Measurements from ENCODE around the gene GRAP2.

Gene GRAP2

DNA sequence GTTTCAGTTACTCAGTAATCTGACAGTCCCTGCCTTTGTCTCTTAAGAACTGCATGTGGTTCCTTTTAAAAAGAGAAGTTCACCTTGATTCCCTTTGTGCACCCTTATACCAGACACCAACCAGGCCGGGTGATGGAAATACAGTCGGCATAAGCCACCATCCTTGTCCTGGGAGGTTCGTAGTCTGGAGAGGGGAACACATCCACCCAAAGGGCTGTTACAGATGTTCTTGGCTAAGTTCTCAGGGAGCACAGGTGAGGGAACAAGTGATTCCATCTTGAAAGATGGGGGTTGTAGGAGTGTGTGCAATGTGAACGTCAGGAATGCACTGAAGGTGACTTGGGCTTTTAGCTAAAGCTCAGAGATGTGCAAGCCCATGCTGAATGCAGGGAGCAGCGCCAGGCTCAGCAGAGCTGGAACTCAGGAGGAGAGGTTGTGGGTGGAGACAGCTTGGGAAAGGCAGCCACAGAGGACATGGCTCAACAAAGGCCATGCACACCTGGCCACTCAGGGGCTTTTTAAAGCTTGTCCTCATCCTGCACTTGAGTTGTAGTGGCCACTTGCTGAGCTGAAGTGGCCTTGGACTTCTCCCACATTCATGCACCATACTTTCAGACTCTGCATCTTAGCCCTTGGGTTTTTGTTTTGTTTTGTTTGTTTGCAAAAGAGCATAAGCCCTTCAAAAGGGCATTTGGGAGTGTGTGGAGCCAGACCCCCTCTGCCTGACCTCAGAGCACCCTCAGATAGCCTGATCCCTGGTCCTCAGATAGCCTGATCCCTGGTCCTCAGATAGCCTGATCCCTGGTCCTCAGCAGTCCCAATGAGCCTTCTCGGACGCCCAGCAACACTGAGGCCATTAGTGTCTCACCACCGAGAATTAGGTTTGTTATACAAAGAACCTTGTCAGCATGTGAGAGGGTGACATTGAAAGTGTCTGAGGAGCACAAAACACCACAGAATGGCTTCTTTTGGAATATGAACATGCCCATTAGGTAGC lies 46.6 kb downstream of the GRAP2 start:
- no peak for TF ChIP-seq EP300 (IDR thresholded peaks at IDR 0.05; ENCODE audit: borderline replicate concordance)
- TF ChIP-seq ZBTB7A (IDR thresholded peaks at IDR 0.05; ENCODE audit: low read depth), result no peak

DNA sequence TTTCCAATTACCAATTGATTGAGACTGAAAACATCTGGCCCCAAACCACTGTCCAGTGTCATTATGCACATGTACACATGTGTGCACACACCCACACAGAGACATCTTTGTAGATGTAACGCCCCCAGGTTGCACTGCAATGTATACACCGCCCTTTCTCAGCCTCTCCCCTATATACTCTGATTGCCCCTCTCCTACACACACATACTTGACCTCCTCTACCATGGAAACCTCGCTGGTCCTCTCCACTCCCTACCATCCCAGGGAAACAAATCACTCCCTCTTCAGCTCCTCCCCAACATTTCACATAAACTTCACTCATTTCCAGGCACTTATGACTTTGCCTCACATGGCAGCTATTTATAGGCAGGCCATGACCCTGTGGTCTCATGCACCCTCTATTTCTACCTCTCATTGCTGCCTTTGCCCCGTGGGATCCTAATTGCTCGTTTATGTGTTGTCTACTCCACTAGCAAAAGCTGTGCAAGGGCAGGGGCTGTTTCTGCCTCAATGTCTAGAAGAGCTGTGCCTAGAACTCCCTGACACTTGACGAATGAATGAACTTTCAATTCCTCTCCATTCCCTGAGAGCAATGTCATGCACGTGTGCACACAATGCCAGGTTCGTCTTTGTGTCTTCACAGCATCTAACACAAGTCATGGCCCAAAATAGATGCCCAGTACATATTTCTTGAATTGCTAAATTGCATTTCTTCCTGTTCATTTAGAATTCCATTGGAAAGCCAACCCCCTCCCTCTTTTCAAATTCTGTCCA lies 49.3 kb downstream of the GRAP2 start:
- no peak for TF ChIP-seq FOXM1 (IDR thresholded peaks at IDR 0.05; ENCODE audit: borderline replicate concordance, low read depth)

DNA sequence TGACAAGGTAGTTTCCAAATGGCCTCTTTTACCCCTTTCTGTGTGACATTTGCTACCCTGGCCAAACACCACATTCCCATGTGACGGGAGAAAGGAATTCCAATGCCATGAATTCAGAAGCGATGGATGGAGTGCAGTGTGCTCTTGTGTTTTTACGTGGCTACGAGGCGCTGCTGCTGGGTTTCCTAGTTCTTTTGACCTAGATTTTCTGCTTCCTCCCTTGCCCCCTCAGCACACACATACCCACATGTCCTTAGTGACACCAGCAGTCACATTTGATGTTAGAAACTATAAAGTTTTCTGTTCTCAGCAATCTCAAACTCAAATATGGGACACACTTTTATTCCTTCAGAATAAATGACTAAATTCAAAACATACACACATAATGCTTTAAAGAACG lies 51.5 kb downstream of the GRAP2 start:
- no peak for TF ChIP-seq YY1 (IDR thresholded peaks at IDR 0.05; ENCODE audit: low read depth)
- no peak for TF ChIP-seq FOXM1 (IDR thresholded peaks at IDR 0.05; ENCODE audit: borderline replicate concordance, low read depth)
- TF ChIP-seq, protein P1, sequence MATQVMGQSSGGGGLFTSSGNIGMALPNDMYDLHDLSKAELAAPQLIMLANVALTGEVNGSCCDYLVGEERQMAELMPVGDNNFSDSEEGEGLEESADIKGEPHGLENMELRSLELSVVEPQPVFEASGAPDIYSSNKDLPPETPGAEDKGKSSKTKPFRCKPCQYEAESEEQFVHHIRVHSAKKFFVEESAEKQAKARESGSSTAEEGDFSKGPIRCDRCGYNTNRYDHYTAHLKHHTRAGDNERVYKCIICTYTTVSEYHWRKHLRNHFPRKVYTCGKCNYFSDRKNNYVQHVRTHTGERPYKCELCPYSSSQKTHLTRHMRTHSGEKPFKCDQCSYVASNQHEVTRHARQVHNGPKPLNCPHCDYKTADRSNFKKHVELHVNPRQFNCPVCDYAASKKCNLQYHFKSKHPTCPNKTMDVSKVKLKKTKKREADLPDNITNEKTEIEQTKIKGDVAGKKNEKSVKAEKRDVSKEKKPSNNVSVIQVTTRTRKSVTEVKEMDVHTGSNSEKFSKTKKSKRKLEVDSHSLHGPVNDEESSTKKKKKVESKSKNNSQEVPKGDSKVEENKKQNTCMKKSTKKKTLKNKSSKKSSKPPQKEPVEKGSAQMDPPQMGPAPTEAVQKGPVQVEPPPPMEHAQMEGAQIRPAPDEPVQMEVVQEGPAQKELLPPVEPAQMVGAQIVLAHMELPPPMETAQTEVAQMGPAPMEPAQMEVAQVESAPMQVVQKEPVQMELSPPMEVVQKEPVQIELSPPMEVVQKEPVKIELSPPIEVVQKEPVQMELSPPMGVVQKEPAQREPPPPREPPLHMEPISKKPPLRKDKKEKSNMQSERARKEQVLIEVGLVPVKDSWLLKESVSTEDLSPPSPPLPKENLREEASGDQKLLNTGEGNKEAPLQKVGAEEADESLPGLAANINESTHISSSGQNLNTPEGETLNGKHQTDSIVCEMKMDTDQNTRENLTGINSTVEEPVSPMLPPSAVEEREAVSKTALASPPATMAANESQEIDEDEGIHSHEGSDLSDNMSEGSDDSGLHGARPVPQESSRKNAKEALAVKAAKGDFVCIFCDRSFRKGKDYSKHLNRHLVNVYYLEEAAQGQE (IDR thresholded peaks at IDR 0.05; ENCODE audit: low read depth), result no peak
- TF ChIP-seq, protein P2, sequence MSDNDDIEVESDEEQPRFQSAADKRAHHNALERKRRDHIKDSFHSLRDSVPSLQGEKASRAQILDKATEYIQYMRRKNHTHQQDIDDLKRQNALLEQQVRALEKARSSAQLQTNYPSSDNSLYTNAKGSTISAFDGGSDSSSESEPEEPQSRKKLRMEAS (IDR thresholded peaks at IDR 0.05), result no peak
- no peak for TF ChIP-seq RAD21 (IDR thresholded peaks at IDR 0.05; ENCODE audit: low read depth)
- TF ChIP-seq TAF1 (IDR thresholded peaks at IDR 0.05; ENCODE audit: low read depth), result no peak
- TF ChIP-seq EP300 (IDR thresholded peaks at IDR 0.05; ENCODE audit: borderline replicate concordance), result no peak

DNA sequence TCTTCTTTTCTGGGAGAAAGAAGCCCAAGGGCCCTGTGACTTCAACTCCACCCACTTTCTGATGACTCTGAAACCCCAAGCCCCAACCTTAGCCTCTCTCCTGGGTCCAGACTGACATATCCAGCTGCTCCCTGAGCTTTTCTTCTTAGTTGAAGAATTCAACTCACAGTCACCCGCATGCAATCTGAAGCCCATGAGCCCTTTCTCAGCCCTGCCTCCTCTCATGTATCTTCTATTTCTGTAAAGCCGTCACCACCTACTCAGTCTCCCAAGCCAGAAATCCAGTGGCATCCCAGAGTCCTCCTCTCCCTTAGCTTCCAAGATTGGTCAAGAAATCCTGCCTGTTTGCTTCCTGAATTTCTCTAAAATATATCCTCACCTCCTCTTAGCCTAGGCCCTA lies 52.2 kb downstream of the GRAP2 start:
- TF ChIP-seq, protein P3, sequence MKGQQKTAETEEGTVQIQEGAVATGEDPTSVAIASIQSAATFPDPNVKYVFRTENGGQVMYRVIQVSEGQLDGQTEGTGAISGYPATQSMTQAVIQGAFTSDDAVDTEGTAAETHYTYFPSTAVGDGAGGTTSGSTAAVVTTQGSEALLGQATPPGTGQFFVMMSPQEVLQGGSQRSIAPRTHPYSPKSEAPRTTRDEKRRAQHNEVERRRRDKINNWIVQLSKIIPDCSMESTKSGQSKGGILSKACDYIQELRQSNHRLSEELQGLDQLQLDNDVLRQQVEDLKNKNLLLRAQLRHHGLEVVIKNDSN (IDR thresholded peaks at IDR 0.05), result no peak
- no peak for TF ChIP-seq FOXM1 (IDR thresholded peaks at IDR 0.05; ENCODE audit: borderline replicate concordance, low read depth)

DNA sequence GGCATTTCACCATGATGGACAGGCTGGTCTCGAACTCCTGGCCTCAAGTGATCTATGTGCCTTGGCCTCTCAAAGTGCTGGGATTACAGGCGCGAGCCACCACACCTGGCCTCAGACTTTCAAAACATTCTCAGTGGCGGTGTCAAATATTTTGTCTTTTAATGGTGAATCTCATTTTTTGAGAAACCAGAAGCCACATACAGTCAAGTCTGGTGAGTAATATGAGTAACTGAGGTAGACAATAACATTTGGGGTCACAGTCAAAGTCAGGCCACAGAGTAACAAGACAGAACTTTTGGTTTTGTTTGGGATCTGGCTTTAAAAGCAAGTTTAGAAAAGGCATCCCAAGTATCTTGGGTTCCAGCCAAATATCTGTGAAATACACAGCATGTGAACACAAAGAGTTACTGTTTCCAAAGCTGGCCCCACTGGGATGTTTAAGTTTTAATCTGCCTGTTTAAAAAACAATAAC lies 53.7 kb downstream of the GRAP2 start:
- TF ChIP-seq, protein P2 (IDR thresholded peaks at IDR 0.05), result no peak
- TF ChIP-seq RAD21 (IDR thresholded peaks at IDR 0.05; ENCODE audit: low read depth), result no peak
- no peak for TF ChIP-seq EGR1 (IDR thresholded peaks at IDR 0.05)
- TF ChIP-seq ZBTB7A (IDR thresholded peaks at IDR 0.05; ENCODE audit: low read depth), result no peak
- TF ChIP-seq, protein P3 (IDR thresholded peaks at IDR 0.05), result no peak
- TF ChIP-seq CREB1 (IDR thresholded peaks at IDR 0.05; ENCODE audit: low read depth), result no peak
- TF ChIP-seq FOXM1 (IDR thresholded peaks at IDR 0.05; ENCODE audit: borderline replicate concordance, low read depth), result no peak
- TF ChIP-seq NFIC (IDR thresholded peaks at IDR 0.05), result no peak
- no peak for TF ChIP-seq EP300 (IDR thresholded peaks at IDR 0.05; ENCODE audit: borderline replicate concordance)
- no peak for TF ChIP-seq TCF12 (IDR thresholded peaks at IDR 0.05; ENCODE audit: low read depth)
- TF ChIP-seq TEAD4 (IDR thresholded peaks at IDR 0.05), result no peak

DNA sequence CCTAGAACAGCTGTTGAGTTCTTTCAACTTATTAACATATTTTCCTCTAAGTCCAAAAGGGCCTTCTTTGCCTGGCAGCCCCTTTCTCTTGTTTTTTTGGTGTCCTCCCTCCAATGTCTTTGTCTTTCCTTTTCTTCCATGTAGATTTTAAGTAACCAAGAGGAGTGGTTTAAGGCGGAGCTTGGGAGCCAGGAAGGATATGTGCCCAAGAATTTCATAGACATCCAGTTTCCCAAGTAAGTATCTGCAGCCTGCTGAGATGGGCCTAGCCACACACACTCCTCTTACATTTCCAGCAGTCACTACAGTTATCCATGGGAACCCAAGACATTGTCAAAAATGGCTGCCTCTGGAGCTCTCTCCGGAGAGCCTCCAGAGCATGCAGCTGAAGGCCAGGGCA lies 54.8 kb downstream of the GRAP2 start:
- no peak for TF ChIP-seq EGR1 (IDR thresholded peaks at IDR 0.05)
- no peak for TF ChIP-seq CREB1 (IDR thresholded peaks at IDR 0.05; ENCODE audit: low read depth)
- TF ChIP-seq TCF12 (IDR thresholded peaks at IDR 0.05; ENCODE audit: low read depth), result no peak
- TF ChIP-seq, protein P1 (IDR thresholded peaks at IDR 0.05; ENCODE audit: low read depth), result no peak
- no peak for TF ChIP-seq CEBPB (IDR thresholded peaks at IDR 0.05)
- TF ChIP-seq, protein P3 (IDR thresholded peaks at IDR 0.05), result no peak
- TF ChIP-seq RAD21 (IDR thresholded peaks at IDR 0.05; ENCODE audit: low read depth), result no peak
- TF ChIP-seq YY1 (IDR thresholded peaks at IDR 0.05; ENCODE audit: low read depth), result no peak
- TF ChIP-seq, protein P2 (IDR thresholded peaks at IDR 0.05), result no peak
- TF ChIP-seq EP300 (IDR thresholded peaks at IDR 0.05; ENCODE audit: borderline replicate concordance), result no peak
- no peak for TF ChIP-seq NFIC (IDR thresholded peaks at IDR 0.05)
- no peak for TF ChIP-seq FOXM1 (IDR thresholded peaks at IDR 0.05; ENCODE audit: borderline replicate concordance, low read depth)
- TF ChIP-seq ZBTB7A (IDR thresholded peaks at IDR 0.05; ENCODE audit: low read depth), result no peak
- no peak for TF ChIP-seq TEAD4 (IDR thresholded peaks at IDR 0.05)
- no peak for TF ChIP-seq TAF1 (IDR thresholded peaks at IDR 0.05; ENCODE audit: low read depth)
